HG03159 (cell line): ENCODE data around the gene ME1.
"Not testable (repeated sequence)": the region's sequence is repeated elsewhere in the genome, so short reads cannot be mapped to it uniquely, and the experiment has no call there.

Experiments
- ATAC-seq: cut with Tn5 transposase; IDR thresholded peaks from one replicate; pipeline ENCODE4 v1.9.1; 2021; ENCODE audit warnings: mild to moderate bottlenecking, moderate library complexity; ENCODE audit not compliant: unreplicated experiment

Gene ME1

DNA sequence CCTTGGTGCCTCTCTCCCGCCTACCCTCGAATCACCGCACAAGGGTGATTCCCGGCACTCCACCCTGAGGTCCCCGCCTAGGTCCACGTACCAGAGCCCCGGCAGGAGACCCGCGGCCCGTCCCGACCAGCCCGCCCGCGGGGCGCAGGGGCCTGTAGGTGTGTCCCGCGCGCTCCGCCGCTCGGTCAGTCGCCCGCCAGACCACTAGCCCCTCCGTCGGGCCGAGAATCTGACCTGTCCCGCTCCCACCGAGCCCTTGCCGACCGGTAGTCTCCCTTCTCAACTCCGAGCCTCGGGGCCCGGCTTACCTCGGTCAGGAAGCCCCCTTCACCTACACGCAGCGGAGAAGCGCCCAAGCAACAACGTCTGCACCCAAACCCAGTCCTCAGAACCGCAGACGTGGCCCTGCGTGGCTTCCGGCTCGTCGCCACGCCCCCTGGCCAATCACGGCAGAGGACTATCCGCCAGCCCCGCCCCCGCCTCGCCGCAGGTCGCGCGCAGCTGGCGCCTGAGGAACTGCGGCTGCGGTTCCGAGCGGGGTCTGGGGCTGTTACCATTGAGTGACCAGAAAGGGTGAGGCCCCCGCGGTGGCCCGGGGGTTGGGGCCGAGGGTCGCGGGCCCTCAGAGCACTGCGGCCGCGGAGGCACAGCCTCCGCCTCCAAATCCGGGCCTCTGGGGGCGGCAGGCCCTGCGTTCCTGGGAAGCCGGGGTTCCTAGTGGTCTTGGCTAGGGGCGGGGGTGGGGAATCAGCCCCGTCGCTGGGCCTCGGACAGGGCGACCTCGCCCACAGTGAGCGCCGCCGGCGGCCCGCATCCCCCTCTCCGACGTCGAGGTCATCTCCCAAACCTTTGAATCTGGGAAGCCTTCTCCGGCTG lies 237.7 kb downstream of the ME1 start, which contains the start of the genes PGM3 and RWDD2A:
Gene PGM3 (minus strand): TSS at position 395 of the 876 bp plus-strand sequence. CDS start 2,253 bp downstream, outside the sequence.
Gene RWDD2A (plus strand): TSS at position 487 of the 876 bp plus-strand sequence. CDS start 1,095 bp downstream, outside the sequence.
- ATAC-seq = peak; percentile 97

DNA sequence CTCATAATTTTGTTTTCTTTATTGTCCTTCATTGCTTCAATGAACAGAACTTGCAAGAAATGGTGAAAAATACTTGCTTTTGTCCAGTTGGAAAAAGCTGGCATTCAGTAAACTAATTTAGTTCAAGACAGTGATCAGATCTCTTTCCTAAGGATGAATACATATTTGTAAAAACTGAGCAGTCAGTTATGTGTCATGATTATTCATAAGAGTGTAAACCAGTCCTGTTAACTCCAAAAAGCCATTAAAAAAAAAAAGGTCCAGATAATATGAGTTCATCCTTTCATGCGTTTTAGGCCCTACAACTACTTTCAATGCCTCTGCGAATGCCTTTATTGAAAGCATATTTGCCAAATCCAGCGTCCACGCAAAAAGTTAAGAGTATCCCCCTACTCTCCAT lies 238.4 kb downstream of the ME1 start:
- no peak for ATAC-seq

DNA sequence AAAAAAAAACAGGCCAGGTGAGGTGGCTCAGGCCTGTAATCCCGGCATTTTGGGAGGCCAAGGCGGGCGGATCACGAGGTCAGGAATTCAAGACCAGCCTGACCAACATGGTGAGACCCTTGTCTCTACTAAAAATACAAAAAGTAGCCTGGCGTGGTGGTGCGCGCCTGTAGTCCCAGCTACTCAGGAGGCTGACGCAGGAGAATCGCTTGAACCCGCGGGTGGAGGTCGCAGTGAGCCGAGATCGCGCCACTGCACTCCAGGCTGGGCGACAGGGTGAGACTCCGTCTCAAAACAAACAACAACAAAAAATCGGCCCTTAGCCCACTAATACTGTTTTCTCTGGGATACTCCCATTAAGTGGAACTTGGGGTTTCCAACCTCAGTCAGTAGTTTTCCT lies 238.9 kb downstream of the ME1 start:
- ATAC-seq = not testable (repeated sequence)

DNA sequence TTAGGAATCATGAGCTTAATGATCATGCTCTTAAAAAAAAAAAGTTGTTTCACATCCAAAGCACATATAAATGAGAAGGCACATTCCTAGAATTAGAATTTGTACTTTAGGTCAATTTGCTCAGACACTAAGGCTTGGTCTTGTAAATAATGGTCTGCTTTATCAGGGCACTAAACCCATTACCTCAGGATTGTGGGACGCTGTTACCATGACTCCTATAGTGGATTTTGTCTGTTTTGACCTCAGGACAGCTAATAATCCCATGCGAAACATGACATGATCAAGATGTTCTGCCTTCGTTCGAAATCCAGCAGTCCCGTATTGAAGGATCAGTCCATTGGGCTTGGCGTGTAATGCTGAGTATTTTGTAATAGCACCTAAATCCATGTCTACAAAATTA lies 240.2 kb downstream of the ME1 start:
- ATAC-seq = no peak

DNA sequence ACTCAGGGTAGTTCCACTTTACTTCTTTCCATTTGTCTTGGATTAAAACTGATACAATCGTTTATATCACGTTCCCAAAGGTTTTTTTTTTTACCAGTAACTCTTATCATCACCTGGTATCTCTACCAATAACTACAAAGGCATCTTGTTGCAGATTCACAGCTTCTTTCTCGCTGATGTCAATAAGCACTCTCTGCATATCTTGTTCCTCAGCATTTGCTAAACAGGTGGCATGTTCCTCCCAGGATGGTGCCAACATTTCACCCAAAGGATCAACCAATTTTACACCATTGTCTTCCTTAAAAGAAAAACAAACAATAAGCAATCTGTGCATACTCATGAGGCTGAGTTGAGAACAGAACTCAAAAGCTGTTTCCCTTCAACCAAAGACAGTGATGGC lies 242.3 kb downstream of the ME1 start:
- no peak for ATAC-seq

DNA sequence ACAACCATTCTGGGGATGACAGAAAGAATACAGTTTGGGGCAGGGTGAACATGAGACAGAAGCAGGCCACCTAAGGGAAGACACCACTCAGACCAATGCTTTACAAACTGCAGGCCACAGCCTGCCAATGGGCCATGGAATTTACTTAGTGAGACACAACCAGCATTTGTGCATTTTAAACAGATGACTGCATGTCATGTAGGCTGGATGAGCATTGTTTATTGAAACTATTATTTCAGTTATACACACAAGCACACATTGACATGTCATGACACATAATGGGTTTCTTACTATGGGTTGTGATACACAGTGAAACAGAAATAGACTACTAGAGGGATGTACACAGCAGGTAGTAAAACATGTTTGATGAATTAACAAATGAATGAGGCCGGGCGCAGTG lies 245.8 kb downstream of the ME1 start:
- no peak for ATAC-seq

DNA sequence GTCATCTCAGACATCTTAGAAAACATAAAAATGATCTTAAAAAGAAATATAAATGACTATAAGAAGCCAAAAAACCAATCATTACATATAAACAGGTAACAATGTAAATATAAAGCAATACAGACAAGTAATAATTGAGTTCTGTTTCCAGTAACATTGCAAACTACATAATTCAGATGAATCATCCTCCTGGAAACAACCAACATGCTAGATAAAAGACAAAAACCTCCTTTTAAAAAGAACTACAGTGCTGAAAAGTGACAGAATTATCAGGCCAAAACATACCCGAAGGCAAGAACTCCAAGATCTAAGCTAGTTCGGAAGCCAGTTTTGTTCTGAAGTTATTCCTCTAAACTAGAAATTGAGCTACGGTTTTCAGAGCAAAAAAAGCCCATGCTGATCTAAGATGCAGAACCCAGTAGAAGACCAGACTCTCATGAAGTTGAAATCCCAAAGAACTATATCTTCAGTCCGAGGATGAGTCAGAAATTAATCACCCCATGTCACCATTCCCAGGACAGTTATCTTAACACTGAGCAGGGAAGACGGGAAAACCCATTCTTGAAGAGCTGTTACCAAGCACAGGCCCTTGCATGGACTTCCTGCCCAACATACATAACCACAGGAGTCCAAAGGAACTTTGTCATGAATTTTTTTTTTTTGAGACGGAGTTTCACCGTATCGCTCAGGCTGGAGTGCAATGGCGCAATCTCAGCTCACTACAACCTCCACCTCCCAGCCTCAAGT lies 247.6 kb downstream of the ME1 start:
- ATAC-seq = no peak

DNA sequence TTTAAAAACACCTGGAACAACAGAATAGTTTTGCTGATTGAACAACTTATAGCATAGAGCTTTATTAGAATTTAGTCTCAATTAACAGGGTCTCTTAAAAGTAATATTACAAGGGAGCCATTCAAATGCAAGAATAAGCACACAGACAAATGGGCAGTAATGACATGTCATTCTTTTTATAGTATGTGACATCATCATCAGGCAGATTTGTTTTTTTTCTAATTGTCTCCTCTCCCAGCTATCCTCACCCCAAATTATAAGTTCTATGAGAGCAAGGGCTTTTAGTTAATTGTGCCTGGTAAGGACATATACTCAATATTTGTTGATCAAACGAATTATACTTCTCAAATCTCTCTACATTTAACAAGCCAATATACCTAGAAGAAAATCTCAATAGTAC lies 248.7 kb downstream of the ME1 start:
- no peak for ATAC-seq

DNA sequence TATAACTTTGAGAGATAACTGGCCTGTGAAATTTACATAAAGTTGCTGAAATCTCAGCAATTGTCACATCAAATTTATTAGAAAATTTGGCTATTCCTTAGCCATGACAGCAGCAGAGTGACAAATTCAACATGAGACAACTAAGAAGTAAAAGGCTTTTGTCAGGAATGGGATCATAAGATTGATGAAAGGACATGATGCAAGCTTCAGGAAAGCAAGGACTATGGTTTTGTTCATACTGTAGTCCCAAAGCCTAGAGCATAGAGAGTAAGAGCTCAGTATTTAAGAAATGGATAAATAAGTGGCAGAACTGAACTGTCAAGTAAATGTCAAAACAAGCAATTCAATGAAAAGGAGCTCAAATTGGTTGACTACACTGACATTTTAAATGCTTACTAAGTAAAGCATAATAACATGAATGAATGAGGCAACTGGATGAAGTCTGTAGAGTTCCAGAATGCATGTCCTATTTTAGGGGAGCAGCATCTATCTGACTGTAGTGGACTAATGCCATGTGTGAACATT lies 250.4 kb downstream of the ME1 start:
- ATAC-seq = no peak

DNA sequence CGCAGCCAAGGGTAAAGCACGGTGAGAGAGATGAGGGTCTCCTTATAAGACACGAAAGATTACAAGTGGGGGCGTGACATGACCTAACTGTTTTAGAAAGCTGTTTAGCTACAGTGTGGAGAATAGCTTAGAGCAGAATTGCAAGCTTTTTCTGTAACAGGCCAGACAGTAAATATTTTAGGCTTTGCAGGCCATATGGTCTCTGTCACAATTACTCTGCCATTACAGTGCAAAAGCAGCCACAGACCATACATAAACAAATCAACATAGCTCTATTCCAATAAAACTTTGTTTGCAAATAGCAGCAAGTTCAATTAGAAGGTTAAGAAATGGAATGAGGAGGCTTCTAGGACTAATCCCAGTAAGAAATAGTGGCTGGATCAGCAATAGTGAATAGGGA lies 254.6 kb downstream of the ME1 start:
- ATAC-seq = no peak

DNA sequence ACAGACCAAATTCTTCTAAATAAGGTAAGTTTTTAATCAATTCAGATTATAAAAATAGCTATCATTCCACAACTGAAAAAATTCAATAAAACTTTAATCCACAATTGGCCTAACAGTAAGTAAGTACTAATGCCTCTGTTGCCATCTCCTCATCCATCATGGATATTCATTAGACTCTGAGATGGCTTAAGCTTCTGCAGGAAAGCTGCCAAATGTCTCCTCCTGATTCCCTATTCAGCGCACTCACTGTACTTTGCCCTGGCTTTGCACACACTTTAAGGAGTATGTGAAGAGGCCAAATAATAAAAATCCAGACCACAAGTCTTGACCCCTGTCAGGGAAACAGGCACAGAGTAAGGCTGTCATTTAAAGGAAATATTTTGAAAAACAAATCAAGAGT lies 261.3 kb downstream of the ME1 start:
- ATAC-seq = no peak

DNA sequence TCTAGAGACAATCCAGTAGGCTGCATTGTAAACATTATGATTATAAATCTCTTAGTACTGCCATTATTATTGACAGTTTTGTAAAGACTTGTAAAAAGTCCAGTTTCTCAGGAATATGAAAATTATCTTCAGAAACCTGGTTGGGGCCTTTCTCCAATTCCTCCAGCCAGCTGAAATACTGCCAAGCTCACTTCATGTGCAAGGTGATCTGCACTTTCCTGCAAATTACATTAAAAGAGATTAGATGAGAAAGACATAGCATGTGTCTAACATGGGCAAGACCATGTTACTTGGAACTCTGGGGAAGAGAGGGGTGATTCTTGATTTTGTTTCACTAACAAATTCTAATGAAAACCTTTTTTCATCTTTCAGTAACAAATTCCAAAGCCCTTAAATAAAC lies 261.7 kb downstream of the ME1 start:
- ATAC-seq = no peak

DNA sequence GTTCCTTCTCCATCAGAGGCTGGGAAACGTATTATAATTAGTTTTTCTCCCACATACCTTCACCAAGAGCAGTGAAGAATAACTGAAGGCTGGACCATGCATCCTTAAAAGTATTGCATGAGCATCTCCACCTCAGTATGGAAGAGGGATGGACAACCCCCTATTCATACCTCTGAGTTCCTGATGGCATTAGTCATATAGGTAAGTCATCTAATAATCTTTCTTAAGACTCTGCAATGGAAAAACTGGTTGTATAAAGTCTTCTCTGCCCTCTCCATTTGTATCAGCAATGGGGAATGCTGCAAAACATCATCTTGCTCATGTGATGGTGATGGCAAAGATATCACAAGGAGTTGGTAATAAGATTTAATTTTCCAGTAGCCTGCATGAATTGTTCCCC lies 262.3 kb downstream of the ME1 start:
- ATAC-seq = no peak

DNA sequence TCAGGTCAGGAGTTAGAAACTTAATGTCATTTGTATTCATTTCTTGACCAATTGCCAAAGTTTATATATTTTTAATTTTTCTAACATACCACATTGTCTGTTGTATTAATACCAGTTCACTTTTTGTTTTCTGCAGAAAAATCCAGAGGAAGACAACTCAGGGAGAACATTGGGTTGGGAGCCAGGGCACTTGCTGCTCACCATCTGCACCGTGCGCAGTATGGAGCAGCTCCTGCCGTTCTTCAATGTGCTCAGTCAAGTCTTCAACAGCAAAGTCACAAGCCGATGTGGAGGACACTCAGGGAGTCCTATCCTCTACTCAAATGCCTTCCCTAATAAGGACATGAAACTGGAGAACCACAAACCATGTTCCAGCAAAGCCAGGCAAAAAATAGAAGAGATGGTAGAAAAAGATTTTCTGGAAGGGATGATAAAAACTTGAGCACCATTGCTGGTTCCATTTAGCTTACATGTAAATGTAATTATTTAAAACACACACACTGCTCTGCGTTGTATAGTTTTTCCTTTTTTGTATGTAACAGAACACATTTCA lies 263.0 kb downstream of the ME1 start:
- ATAC-seq = no peak
